ENCODE results near the gene HBZ. TPM values are rescaled to one million over a fixed set of nuclear protein-coding genes. Genes with fewer than 3 reads are reported as not detected.

HBZ gene
- total and polyA plus RNA-seq, 9 of the 15 experiments (the other 6 are each of a cell fraction or from before 2014, with no cell fraction given): 58.0 to 610 (median 113) TPM

GRCh38 chr16:143047-143446 is 9.4 kb upstream of the HBZ start (continued):
- TF ChIP-seq ZBTB9 (CRISPR knock-in tag; IDR thresholded peaks at IDR 0.05) (no peak), FOXO4 (CRISPR knock-in tag; IDR thresholded peaks at IDR 0.05) (no peak), HLTF (IDR thresholded peaks at IDR 0.05) (no peak), MEIS2 (IDR thresholded peaks at IDR 0.05; ENCODE audit: partially characterized antibody) (no peak), SAP30 (IDR thresholded peaks at IDR 0.05; ENCODE audit: borderline replicate concordance, insufficient read depth, low read depth, low read length, poor library complexity, severe bottlenecking) (no peak), ZNF449 (CRISPR knock-in tag; IDR thresholded peaks at IDR 0.05) (no peak), ZNF764 (CRISPR knock-in tag; IDR thresholded peaks at IDR 0.05; ENCODE audit: low read depth) (no peak), NCOA6 (IDR thresholded peaks at IDR 0.05) (no peak), CTBP1 (IDR thresholded peaks at IDR 0.05; ENCODE audit: borderline replicate concordance) (peak; percentile 45; the same call in 1 of the 2 replicates), USF1 (CRISPR knock-in tag; IDR thresholded peaks at IDR 0.05) (no peak), ATF6 (CRISPR knock-in tag; IDR thresholded peaks at IDR 0.05) (no peak), CHD2 (IDR thresholded peaks at IDR 0.05; ENCODE audit: low read depth, low read length) (no peak; the same call in 1 of the 2 replicates), HMGN3 (IDR thresholded peaks at IDR 0.05; ENCODE audit: borderline replicate concordance, extremely low read depth, insufficient read length, low read depth, low read length) (peak; percentile 87), MBD2 (IDR thresholded peaks at IDR 0.05; ENCODE audit: borderline replicate concordance, low read depth) (0 out of 2 replicates have a peak, but pooled peaks have one; percentile 37), BRD4 (IDR thresholded peaks at IDR 0.05) (no peak), RBFOX2 (IDR thresholded peaks at IDR 0.05; ENCODE audit: low read depth, low read length) (peak; percentile 37; the same call in 1 of the 2 replicates), DPF2 (IDR thresholded peaks at IDR 0.05) (peak; percentile 95), SAFB (IDR thresholded peaks at IDR 0.05; ENCODE audit: borderline replicate concordance, low read depth, low read length) (no peak), SRSF9 (IDR thresholded peaks at IDR 0.05; ENCODE audit: borderline replicate concordance, low read depth, low read length) (no peak), DACH1 (IDR thresholded peaks at IDR 0.05; ENCODE audit: partially characterized antibody) (peak; percentile 63), HMG20B (CRISPR knock-in tag; IDR thresholded peaks at IDR 0.05) (no peak), SMC3 (conservative IDR thresholded peaks at IDR 0.05; ENCODE audit: insufficient read depth, low read depth, low read length) (no peak), ZNF184 (CRISPR knock-in tag; IDR thresholded peaks at IDR 0.05) (no peak), BCL6 (CRISPR knock-in tag; IDR thresholded peaks at IDR 0.05) (no peak), CBFB (CRISPR knock-in tag; IDR thresholded peaks at IDR 0.05) (no peak)
